ENCODE measurements around the gene ATP8B1.

DNA sequence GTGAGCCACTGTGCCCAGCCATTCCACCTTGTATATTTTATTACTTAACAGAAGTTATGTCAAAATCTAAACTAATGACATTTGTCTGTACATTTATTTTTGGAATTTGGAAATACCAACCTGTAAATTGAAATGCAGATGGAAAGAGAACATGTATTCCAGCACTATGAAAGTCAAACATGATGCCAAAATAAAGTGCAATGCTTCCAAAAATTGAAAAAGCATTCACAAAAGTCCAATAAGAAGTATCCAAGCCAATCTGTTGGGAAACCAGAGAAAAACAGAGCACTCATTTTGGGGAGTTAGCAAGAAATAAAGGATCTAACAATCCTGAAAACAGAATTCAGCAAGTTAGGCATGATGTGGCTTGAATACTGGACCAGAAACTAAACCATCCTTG is 151.2 kb downstream of the ATP8B1 start:
- TF ChIP-seq, protein P1, sequence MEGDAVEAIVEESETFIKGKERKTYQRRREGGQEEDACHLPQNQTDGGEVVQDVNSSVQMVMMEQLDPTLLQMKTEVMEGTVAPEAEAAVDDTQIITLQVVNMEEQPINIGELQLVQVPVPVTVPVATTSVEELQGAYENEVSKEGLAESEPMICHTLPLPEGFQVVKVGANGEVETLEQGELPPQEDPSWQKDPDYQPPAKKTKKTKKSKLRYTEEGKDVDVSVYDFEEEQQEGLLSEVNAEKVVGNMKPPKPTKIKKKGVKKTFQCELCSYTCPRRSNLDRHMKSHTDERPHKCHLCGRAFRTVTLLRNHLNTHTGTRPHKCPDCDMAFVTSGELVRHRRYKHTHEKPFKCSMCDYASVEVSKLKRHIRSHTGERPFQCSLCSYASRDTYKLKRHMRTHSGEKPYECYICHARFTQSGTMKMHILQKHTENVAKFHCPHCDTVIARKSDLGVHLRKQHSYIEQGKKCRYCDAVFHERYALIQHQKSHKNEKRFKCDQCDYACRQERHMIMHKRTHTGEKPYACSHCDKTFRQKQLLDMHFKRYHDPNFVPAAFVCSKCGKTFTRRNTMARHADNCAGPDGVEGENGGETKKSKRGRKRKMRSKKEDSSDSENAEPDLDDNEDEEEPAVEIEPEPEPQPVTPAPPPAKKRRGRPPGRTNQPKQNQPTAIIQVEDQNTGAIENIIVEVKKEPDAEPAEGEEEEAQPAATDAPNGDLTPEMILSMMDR (IDR thresholded peaks at IDR 0.05; ENCODE audit: borderline replicate concordance, extremely low read depth, low read length, poor library complexity, severe bottlenecking), result no peak
- TF ChIP-seq EZH2 (IDR thresholded peaks at IDR 0.05; ENCODE audit: borderline replicate concordance, low read depth, low read length, severe bottlenecking), result no peak

Data from DND-41 (cell line).